OCI-LY3 (cell line): ENCODE results near the gene EHBP1L1.

Experiments used
- CTCF ChIP-seq: fragments of 200-600, 300-600 bp; sonication (generic); IDR thresholded peaks from 2 replicates; pipeline ENCODE4 v1.5.1; 2014; ENCODE audit warnings: antibody characterized with exemption, low read length, low read depth
- EZH2phosphoT487 ChIP-seq: fragments of 200-600 bp; shearing (Covaris generic); IDR thresholded peaks from 2 replicates; pipeline ENCODE4 v1.6.1; 2018; ENCODE audit warnings: antibody characterized with exemption, mixed run types, low read depth

- TF ChIP-seq CTCF, result no peak
- no peak for TF ChIP-seq EZH2phosphoT487
Observed at GRCh38 chr11:65563601-65564000, 12.3 kb upstream of the EHBP1L1 start.
